GM21786 (cell line): ENCODE measurements around the gene EPHA10.

Source experiments
- ATAC-seq: cut with Tn5 transposase; IDR thresholded peaks from one replicate; pipeline ENCODE4 v1.9.1; 2021; ENCODE audit not compliant: unreplicated experiment

The EPHA10 gene

DNA sequence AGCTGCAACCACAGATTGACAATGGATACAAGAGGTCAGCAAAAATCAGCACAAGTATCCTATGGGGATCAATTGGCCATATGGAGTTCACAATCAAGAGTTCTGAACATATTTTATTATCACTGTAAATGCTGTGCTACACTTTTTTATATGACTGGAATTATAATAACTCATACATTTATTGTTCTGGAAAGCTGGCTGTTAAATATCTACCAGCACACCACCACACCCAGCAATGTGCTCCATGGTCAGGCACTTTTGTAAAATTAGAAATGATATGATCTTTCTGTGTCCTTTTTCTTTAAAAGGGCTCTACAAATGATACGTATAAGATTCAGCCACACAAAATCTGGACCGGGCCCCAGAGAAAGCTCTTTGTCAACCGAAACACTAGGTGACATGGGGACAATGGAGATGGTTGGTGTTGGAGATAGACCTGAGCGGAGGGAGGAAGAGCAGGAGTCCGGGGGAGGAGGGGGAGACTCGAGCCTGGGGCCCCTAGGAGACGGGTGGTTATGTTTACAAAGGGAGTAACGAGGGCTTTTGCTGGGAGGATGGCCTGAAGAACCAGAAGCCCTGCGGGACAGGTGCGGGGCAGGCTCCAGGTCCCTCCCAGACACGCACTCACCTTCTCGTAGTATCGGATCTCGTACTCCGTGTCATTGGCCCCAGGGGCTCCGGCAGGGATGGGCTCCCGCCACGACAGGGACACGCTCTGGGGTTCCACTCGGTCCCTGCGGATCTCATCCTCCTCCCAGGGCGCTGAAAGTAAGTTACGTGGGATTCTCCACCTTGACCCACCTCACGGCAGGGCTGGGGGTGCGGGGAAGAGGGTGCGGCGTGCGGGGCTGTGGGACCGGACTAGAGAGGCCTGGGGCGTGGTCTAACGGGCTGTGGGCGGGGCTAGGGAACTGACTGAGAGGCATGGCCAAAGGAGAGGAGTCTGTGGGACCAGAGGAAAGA lies 30.0 kb downstream of the EPHA10 start:
- ATAC-seq = no peak

GRCh38 chr1:37732111-37732780 lies 32.7 kb downstream of the EPHA10 start:
- ATAC-seq = no peak

DNA sequence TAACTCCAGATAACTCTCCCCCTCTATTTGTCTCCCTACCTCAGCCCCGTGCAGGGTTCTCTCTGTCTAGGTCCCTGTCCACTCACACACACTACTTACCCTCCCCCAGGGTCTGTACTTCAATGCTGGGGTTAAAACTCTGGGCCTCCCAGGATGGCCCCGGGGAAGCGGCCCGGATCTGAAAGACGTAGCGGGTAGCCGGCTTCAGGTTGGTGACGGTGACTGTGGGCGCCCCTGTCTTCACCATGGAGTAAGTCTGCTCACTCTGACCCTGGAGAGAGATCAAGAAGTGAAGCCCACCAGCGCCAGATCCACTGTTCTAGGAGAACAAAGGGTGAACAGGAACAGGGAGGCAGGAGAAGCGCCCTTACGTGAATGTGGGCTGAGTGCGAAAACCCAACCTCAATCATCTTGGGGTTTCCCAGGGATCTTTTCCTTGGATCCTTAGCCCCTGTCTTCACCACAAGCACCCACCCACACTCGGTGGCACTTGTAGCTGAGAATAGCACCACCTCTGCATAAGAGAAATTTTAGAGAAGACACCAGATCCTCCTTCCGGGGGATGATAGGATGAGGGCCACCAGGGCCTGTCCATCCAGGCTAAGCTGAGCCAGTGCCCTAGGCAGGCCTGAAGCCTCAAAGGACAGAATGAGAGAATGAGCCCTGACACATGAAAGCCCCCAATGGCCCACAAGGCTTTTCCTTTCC lies 33.5 kb downstream of the EPHA10 start:
- no peak for ATAC-seq

DNA sequence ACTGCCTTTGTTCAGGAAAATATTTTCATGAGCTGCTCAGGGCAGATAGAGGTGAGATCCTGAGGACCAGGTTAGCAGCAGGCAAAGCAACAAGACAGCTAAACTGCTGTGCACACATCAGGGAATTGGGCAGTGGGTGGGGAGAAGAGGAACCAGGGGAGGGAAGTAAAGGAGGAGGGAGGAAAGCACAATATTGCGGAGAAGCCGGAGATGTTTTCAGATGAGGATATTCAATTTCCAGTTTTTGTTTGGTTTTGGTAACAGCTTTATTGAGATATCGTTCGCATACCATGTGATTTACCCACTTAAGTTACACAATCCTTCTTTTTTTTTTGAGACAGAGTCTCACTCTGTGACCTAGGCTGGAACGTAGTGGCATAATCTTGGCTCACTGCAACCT lies 34.5 kb downstream of the EPHA10 start:
- ATAC-seq = no peak

DNA sequence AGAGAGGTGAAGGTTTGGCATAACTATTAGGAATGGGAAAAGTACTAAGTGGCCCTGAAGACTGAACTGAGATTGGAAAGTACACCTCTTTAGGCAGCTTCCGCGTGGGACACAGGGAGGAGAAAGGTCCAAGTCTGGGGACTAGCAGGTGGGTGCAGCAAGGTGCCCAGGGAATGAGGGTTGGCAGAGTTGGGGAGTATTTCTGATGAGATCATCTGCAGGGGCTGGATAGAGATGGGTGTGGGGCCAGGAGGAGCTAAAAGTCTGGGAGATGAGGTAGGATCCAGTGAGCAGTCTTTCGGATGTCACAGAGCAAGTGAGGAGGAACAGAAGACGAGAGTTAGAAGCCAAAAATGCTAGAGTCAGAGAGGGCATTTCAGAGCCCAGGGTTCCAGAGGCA lies 36.5 kb downstream of the EPHA10 start:
- no peak for ATAC-seq

- no peak for ATAC-seq
These were observed 38.0 kb downstream of the EPHA10 start for GRCh38 chr1:37726751-37727585.

DNA sequence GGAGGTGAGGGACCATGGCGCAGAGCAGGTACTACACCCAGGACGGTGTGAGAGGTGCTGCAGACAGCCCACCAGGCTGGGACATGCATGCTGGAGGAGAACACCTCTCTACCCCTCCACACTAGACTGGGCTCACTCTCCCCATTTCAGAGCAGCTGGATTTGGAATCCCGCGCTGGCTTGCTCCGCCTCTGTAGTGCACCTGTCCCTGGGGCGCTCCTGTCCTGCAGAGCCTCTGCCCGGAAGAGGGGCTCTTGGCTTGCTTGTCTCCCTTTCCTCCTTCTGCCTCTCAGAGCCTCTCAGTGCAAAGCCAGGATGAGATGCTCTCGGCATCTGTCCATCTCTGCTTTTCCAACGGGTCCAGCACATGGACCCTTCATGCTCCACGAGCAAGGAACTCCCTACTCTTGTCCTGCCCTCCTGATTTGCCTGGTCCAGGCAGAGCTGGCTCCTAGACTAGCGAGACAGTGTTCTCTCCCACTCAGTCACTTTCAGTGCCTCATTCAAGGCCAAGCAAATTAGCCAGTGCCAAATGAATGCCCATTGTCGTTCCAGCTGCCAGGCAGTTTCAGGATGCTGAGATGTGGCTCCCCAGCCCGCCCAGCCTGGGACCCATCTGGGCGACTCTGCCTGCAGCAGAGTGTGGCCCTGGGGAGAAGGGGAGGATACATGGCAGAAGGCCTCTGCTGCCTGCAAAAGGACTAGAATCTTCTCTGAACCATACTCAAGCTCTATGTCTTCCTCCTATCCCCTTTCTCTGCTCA lies 38.9 kb downstream of the EPHA10 start:
- ATAC-seq = no peak

DNA sequence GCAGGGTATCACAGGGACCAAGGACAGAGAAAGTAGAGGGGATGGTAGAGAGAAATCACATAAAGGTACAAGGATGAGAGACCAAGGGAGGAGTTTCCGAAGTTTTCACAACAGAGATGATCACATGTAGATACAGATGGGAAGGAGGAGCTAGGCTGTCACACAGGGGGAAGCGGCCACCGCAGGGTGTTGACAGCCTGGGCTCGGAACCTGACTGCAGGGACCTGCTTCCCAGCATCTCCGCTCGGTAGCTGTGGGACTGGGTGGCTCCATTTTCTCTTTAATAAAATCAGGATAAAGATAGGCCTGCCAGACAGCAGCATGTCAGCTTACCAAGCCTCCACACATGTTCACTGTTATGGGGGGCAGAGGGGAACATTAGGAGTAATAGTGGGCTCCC lies 40.3 kb downstream of the EPHA10 start:
- ATAC-seq = no peak

GRCh38 chr1:37723390-37724078 lies 41.4 kb downstream of the EPHA10 start:
- ATAC-seq = no peak

DNA sequence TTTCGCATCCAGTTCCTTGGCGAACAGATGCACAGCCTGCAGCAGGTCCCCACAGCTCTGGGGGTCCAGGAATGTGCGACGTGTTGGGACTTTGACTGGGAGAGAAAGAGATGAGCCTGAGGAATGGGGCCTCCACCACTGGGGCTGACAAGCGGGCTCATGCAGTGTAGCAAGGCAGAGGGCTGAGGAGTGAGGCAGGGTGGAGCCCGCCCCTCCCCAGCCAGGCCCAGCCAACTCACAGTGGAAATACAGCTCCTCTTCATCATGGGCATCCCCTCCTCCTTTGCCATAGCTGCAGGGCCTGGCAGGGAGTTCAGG lies 41.9 kb downstream of the EPHA10 start:
- no peak for ATAC-seq

DNA sequence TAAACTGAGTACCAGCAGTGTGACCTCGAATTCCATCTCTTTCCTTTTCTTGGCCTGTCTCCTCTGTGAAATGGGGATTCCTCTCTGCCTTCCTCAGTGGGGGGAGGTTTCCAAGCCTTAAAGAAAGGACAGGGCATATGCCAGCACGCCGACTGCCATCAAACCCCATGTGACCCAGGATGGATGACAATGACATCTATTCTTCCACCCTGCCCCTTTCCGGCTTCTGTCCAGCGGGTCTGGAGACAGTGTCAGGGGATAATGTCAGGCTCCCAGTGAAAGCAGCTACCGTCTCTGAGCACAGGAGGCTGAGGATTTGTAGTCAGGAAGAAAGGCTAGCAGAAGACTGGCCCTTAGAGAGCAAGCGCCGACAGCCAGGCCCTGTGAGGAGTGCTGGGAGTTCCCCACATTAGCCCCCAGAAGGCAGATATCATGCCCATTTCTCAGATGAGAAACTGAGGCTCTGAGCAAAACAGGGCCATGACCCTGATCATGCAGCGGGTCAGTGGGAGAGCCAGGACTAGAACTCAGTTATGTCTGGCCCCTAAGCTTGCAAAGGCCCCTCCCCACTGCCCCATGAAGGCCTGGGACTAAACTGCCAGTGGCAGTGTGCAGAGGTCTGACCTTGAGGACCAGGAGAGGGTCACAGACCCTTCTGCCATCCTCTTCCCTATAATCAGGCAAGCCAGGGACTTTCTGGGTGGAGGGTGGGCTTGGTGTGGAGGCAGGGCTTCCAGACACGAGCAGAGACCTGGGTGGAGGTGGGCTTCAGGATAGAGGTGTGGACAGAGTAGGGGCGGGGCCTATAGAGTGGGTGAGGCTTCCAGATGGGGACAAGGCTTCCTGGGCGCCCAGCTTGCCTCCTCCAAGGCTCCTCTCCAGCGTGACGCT lies 42.5 kb downstream of the EPHA10 start:
- no peak for ATAC-seq

DNA sequence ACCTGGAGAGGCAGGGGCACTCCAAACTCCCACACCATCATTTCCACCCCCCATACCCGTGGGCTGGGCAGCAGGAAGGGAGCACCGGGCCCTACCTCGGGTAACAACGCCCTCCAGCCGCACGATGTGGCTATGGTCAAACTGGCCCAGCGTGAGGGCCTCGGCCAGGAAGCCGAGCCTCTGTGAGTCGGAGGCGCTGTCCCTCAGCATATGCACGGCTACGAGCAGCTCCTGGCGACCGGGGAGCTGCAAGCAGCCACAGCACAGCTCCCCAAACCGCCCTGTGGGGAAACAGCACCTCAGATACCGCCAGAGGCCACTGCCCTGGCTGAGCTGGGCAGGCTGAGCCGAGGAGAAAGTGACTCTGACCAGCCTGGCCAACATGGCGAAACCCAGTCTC lies 43.4 kb downstream of the EPHA10 start:
- no peak for ATAC-seq

GRCh38 chr1:37720231-37721130 lies 44.4 kb downstream of the EPHA10 start:
- no peak for ATAC-seq

- no peak for ATAC-seq
These were observed 45.2 kb downstream of the EPHA10 start for GRCh38 chr1:37719572-37720195.

DNA sequence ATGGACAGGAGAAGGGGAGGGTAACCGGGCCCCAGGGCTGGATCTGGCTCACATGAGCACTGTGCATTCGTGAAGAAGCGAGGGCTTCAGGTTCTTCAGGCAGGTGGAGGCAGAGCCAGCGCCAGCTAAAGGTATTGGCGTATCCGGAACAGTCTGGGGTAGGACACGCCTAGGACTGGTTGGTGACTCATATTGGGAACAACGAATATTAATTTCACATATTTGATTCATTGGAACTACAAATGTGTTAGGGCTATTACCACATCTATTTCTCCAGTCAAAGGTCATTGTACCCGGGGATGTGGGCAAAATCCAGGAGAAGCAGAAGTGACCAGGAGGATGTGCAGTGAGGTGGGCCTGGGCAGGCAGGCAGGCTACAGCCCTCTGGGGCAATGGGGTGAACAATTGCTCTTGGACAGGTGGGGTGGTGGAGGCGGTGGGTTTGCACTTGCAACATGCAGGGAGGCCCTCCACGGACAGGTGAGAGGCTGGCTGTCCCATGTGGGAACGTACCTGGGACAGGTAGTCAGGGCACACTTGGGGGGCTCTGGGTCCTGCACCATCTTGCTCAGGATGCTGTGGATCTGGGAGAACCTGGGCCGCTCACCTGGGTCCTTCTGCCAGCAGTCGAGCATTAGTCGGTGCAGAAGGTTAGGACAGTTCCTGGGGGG lies 45.9 kb downstream of the EPHA10 start:
- no peak for ATAC-seq

GRCh38 chr1:37718181-37718900 lies 46.6 kb downstream of the EPHA10 start:
- no peak for ATAC-seq
